Stimulated activated CD4-positive, alpha-beta T cell treated with anti-CD3 and anti-CD28 coated beads, Interleukin-1b, Interleukin-23, amount 100 ng/mL, for 24 hours (primary cell): ENCODE measurements around the gene STAC3.
A peak's percentile ranks its signal among the peaks of the same experiment; 100 is the strongest.

Experiments
- DNase-seq, 4 experiments: peaks; one replicate each; pipeline ENCODE4 v3.0.0-alpha.2; 2020; ENCODE audit warnings: low read depth in 4 of 4, low spot score in 1 of 4

STAC3 gene

GRCh38 chr12:57236201-57236924, 14.6 kb downstream of the STAC3 start:
- no peak for DNase-seq

GRCh38 chr12:57235728-57236131, 15.3 kb downstream of the STAC3 start:
- DNase-seq: no peak

GRCh38 chr12:57235017-57235727, 15.8 kb downstream of the STAC3 start:
- DNase-seq: no peak

- no peak for DNase-seq
These were observed 16.4 kb downstream of the STAC3 start for GRCh38 chr12:57234571-57235016.

- no peak for DNase-seq
These were observed 16.8 kb downstream of the STAC3 start for GRCh38 chr12:57234233-57234570.

GRCh38 chr12:57233357-57234232, 17.4 kb downstream of the STAC3 start:
- DNase-seq: no peak

- DNase-seq: no peak
These were observed 18.7 kb downstream of the STAC3 start for GRCh38 chr12:57232156-57232756.

- no peak for DNase-seq
These were observed 19.5 kb downstream of the STAC3 start for GRCh38 chr12:57231276-57232021.

GRCh38 chr12:57230381-57231155, 20.4 kb downstream of the STAC3 start:
- no peak for DNase-seq

GRCh38 chr12:57229634-57230380, 21.2 kb downstream of the STAC3 start, which contains the start of gene SHMT2:
Gene SHMT2 (plus strand): TSS chr12:57229711. CDS start chr12:57229779, 68 bp downstream.
- peak; percentile 85 to 95 (median 89) for DNase-seq

GRCh38 chr12:57229046-57229633, 21.8 kb downstream of the STAC3 start:
- no peak for DNase-seq

GRCh38 chr12:57227315-57228115, 23.5 kb downstream of the STAC3 start:
- DNase-seq: no peak

GRCh38 chr12:57226588-57227314, 24.2 kb downstream of the STAC3 start:
- DNase-seq: no peak

- no peak for DNase-seq
These were observed 25.2 kb downstream of the STAC3 start for GRCh38 chr12:57225680-57226210.

- no peak for DNase-seq
These were observed 25.9 kb downstream of the STAC3 start for GRCh38 chr12:57224973-57225679.

- DNase-seq: no peak
These were observed 26.6 kb downstream of the STAC3 start for GRCh38 chr12:57224278-57224972.
